A549 treated with ZK216348 at 1 μM for 4 hours (cell line): ENCODE data around the gene C5AR2. TPM values are rescaled to one million over a fixed set of nuclear protein-coding genes. Genes with fewer than 3 reads are reported as not detected.

ENCODE experiments used
- total RNA-seq: library from RNA; stranded (reverse); fragments of 200-300 nt; extraction: Qiagen RNA extraction; gene quantifications from 5 replicates; pipeline ENCODE4 v1.2.3, GENCODE V29; 2022; ENCODE audit warnings: low read depth

The C5AR2 gene
- 3.1 to 10.0 TPM (median 7.5 TPM) in 5 replicates for total RNA-seq

GRCh38 chr19:47331931-47332547, at the start of gene C5AR2:
Gene C5AR2 (plus strand): TSS chr19:47332175. CDS start chr19:47340800, 8,625 bp downstream.

GRCh38 chr19:47309608-47310007, 22.4 kb upstream of the C5AR2 start, which contains the start of gene C5AR1:
Gene C5AR1 (plus strand): TSS chr19:47309861. CDS start chr19:47309896, 35 bp downstream.

GRCh38 chr19:47348819-47349795, 17.1 kb downstream of the C5AR2 start, which contains the start of gene DHX34:
Gene DHX34 (plus strand): TSS chr19:47349315. CDS start chr19:47353031, 3,716 bp downstream.

Other genes starting within 250 kb of the C5AR2 start
- 18.4 to 23.8 TPM (median 20.5 TPM) in 5 replicates for gene ZC3H4, start 218.4 kb upstream of the C5AR2 start, total RNA-seq
- gene SAE1, start 201.3 kb upstream of the C5AR2 start, total RNA-seq, result 208 to 237 TPM (median 216 TPM) in 5 replicates
- 14.6 to 30.6 TPM (median 28.4 TPM) in 5 replicates for gene BBC3, start 101.0 kb upstream of the C5AR2 start, total RNA-seq
- gene CCDC9, start 75.7 kb upstream of the C5AR2 start, total RNA-seq, result 21.5 to 29.7 TPM (median 25.9 TPM) in 5 replicates
- gene INAFM1, start 57.3 kb upstream of the C5AR2 start, total RNA-seq, result 4.4 to 12.1 TPM (median 10.8 TPM) in 5 replicates
- 1.6 to 3.0 TPM (median 2.5 TPM) in 5 replicates for gene C5AR1, start 22.3 kb upstream of the C5AR2 start, total RNA-seq
- 18.3 to 41.9 TPM (median 38.6 TPM) in 5 replicates for gene DHX34, start 17.1 kb downstream of the C5AR2 start, total RNA-seq
- gene MEIS3, start 87.4 kb downstream of the C5AR2 start, total RNA-seq, result 28.9 to 46.6 TPM (median 36.9 TPM) in 5 replicates
- 0.18 to 1.1 TPM (median 0.40 TPM) in 5 replicates for gene SLC8A2, start 139.7 kb downstream of the C5AR2 start, total RNA-seq
- 18.5 to 21.5 TPM (median 19.6 TPM) in 5 replicates for gene KPTN, start 152.0 kb downstream of the C5AR2 start, total RNA-seq
- 84.2 to 111 TPM (median 92.8 TPM) in 5 replicates for gene NAPA, start 182.9 kb downstream of the C5AR2 start, total RNA-seq
- not detected in 5 replicates for gene ZNF541, start 241.0 kb downstream of the C5AR2 start, total RNA-seq